Skeletal muscle tissue (tissue), 4 donors: ENCODE measurements around the gene TBX21. TPM values are rescaled to one million over a fixed set of nuclear protein-coding genes. Genes with fewer than 3 reads are reported as not detected.

Source experiments
- H3K27ac ChIP-seq: one replicate; pipeline ENCODE4 v1.7.0; 2013; ENCODE audit warnings: mild to moderate bottlenecking, low read depth, low read length, inconsistent platforms
- H3K27me3 ChIP-seq, 3 donors: one replicate each; pipeline ENCODE4 v1.7.0; 2013; ENCODE audit warnings: low read length in 3 of 3; ENCODE audit not compliant: control insufficient read depth in 3 of 3, insufficient read depth in 3 of 3
- H3K36me3 ChIP-seq, 3 donors: one replicate each; pipeline ENCODE4 v1.7.0; 2013; ENCODE audit warnings: low read length in 3 of 3; ENCODE audit not compliant: control insufficient read depth in 3 of 3, insufficient read depth in 3 of 3
- H3K4me1 ChIP-seq, 3 donors: one replicate each; pipeline ENCODE4 v1.7.0; 2013; ENCODE audit warnings: low read length in 3 of 3, mild to moderate bottlenecking in 3 of 3; ENCODE audit not compliant: control insufficient read depth in 3 of 3, insufficient read depth in 3 of 3
- H3K4me3 ChIP-seq, 3 donors: one replicate each; pipeline ENCODE4 v1.7.0; 2013; ENCODE audit warnings: low read length in 3 of 3
- H3K9ac ChIP-seq, 3 donors: one replicate each; pipeline ENCODE4 v1.7.0; 2013; ENCODE audit warnings: low read length in 3 of 3, mild to moderate bottlenecking in 3 of 3, moderate library complexity in 2 of 3, low read depth in 1 of 3
- H3K9me3 ChIP-seq, 3 donors: one replicate each; pipeline ENCODE4 v1.7.0; 2013; ENCODE audit warnings: low read length in 3 of 3; ENCODE audit not compliant: control insufficient read depth in 3 of 3
- total RNA-seq: library from RNA; depleted of rRNA; stranded (reverse); fragments of >200 nt; gene quantifications from one replicate; pipeline ENCODE4 v1.2.3, GENCODE V29; 2014
- donor health status: Osteomylitis.

Gene TBX21
- total RNA-seq, 1 donor from 2014 or later: not detected

GRCh38 chr17:47698749-47699535 is 34.1 kb upstream of the TBX21 start:
- Histone ChIP-seq H3K9me3 (no peaks in the 10 kb centered on the region), H3K27ac (no peak overlapping the region), H3K4me3 (no peak overlapping the region), H3K36me3 (peaks cover 6 to 13% (median 9%) of the 10 kb centered on the region in 3 donors), H3K9ac (no peak overlapping the region), H3K27me3 (no peaks in the 10 kb centered on the region), H3K4me1 (peaks cover 4 to 11% (median 8%) of the 10 kb centered on the region in 3 donors)

GRCh38 chr17:47699536-47699840 is 33.5 kb upstream of the TBX21 start:
- no peak overlapping the region for H3K27ac ChIP-seq
- peaks cover 6 to 13% (median 9%) of the 10 kb centered on the region in 3 donors for H3K36me3 ChIP-seq

GRCh38 chr17:47700471-47701449 is 32.3 kb upstream of the TBX21 start:
- H3K36me3 ChIP-seq: peaks cover 8 to 13% (median 9%) of the 10 kb centered on the region in 3 donors
- H3K27ac ChIP-seq: no peak overlapping the region
- H3K4me3 ChIP-seq: no peak overlapping the region
- H3K27me3 ChIP-seq: no peaks in the 10 kb centered on the region
- peaks cover 4 to 11% (median 7%) of the 10 kb centered on the region in 3 donors for H3K4me1 ChIP-seq
- H3K9me3 ChIP-seq: no peaks in the 10 kb centered on the region
- no peak overlapping the region for H3K9ac ChIP-seq

More at GRCh38 chr17:47699536-47699840, 33.5 kb upstream of the TBX21 start:
- H3K4me3 ChIP-seq: no peak overlapping the region
- H3K27me3 ChIP-seq: no peaks in the 10 kb centered on the region
- peaks cover 4 to 11% (median 10%) of the 10 kb centered on the region in 3 donors for H3K4me1 ChIP-seq
- no peaks in the 10 kb centered on the region for H3K9me3 ChIP-seq
- no peak overlapping the region for H3K9ac ChIP-seq

GRCh38 chr17:47701608-47702007 is 31.4 kb upstream of the TBX21 start:
- peaks cover 8 to 15% (median 9%) of the 10 kb centered on the region in 3 donors for H3K36me3 ChIP-seq
- no peak overlapping the region for H3K4me3 ChIP-seq
- H3K27me3 ChIP-seq: no peaks in the 10 kb centered on the region
- peaks cover 11 to 19% (median 12%) of the 10 kb centered on the region in 3 donors for H3K4me1 ChIP-seq
- H3K27ac ChIP-seq: no peak overlapping the region
- H3K9me3 ChIP-seq: no peaks in the 10 kb centered on the region
- H3K9ac ChIP-seq: no peak overlapping the region

- peaks cover 3 to 15% (median 9%) of the 10 kb centered on the region in 3 donors for H3K36me3 ChIP-seq
- H3K9me3 ChIP-seq: no peaks in the 10 kb centered on the region
- H3K4me3 ChIP-seq: no peak overlapping the region
- H3K4me1 ChIP-seq: peaks cover 18 to 28% (median 20%) of the 10 kb centered on the region in 3 donors
- H3K27ac ChIP-seq: no peak overlapping the region
- no peak overlapping the region for H3K9ac ChIP-seq
- H3K27me3 ChIP-seq: no peaks in the 10 kb centered on the region
Measured at GRCh38 chr17:47702391-47702995, 30.5 kb upstream of the TBX21 start.

- Histone ChIP-seq H3K4me3 (no peak overlapping the region), H3K36me3 (peaks cover 3 to 15% (median 9%) of the 10 kb centered on the region in 3 donors), H3K4me1 (peaks cover 22 to 32% (median 24%) of the 10 kb centered on the region in 3 donors), H3K9ac (no peak overlapping the region), H3K27ac (no peak overlapping the region), H3K9me3 (no peaks in the 10 kb centered on the region), H3K27me3 (no peaks in the 10 kb centered on the region)
Measured at GRCh38 chr17:47703191-47703591, 29.8 kb upstream of the TBX21 start.

GRCh38 chr17:47703671-47704070 is 29.4 kb upstream of the TBX21 start:
- H3K4me3 ChIP-seq: no peak overlapping the region
- no peaks in the 10 kb centered on the region for H3K9me3 ChIP-seq
- H3K27me3 ChIP-seq: no peaks in the 10 kb centered on the region
- no peak overlapping the region for H3K27ac ChIP-seq
- peaks cover 22 to 32% (median 24%) of the 10 kb centered on the region in 3 donors for H3K4me1 ChIP-seq
- no peak overlapping the region for H3K9ac ChIP-seq
- peaks cover 3 to 15% (median 9%) of the 10 kb centered on the region in 3 donors for H3K36me3 ChIP-seq

- Histone ChIP-seq H3K9ac (no peak overlapping the region), H3K27ac (no peak overlapping the region), H3K9me3 (no peaks in the 10 kb centered on the region), H3K4me3 (no peak overlapping the region), H3K4me1 (peaks cover 22 to 32% (median 24%) of the 10 kb centered on the region in 3 donors), H3K36me3 (peaks cover 3 to 15% (median 9%) of the 10 kb centered on the region in 3 donors), H3K27me3 (no peaks in the 10 kb centered on the region)
Measured at GRCh38 chr17:47704116-47704515, 28.9 kb upstream of the TBX21 start.

- Histone ChIP-seq H3K9ac (no peak overlapping the region), H3K9me3 (no peaks in the 10 kb centered on the region), H3K4me3 (no peak overlapping the region), H3K27me3 (no peaks in the 10 kb centered on the region), H3K36me3 (peaks cover 0 to 14% (median 6%) of the 10 kb centered on the region in 3 donors), H3K27ac (no peak overlapping the region), H3K4me1 (peaks cover 22 to 32% (median 24%) of the 10 kb centered on the region in 3 donors)
Measured at GRCh38 chr17:47704736-47705135, 28.3 kb upstream of the TBX21 start.
